Keratinocyte (primary cell): ENCODE results near the gene PNP. TPM values are rescaled to one million over a fixed set of nuclear protein-coding genes. Genes with fewer than 3 reads are reported as not detected.

Experiments used
- DNase-seq: peaks from one replicate; pipeline ENCODE4 v3.0.0-alpha.2; 2011; ENCODE audit warnings: low read depth, missing footprints, low spot score
- FAIRE-seq: peaks from 2 replicates; lab custom pipeline; 2011; peaks lifted over from hg19 to GRCh38; lab: Jason Lieb, UNC
- H2AFZ ChIP-seq: 2 replicates; pipeline ENCODE4 v1.6.0; 2012; ENCODE audit warnings: low read length, control low read depth, inconsistent platforms; ENCODE audit not compliant: control insufficient read depth
- H3K27ac ChIP-seq: 2 replicates; pipeline ENCODE4 v1.5.1; 2011; ENCODE audit warnings: low read length; ENCODE audit not compliant: control insufficient read depth, insufficient read depth
- H3K27me3 ChIP-seq: 3 replicates; pipeline ENCODE4 v1.6.0; 2011; ENCODE audit warnings: low read length; ENCODE audit not compliant: control insufficient read depth, insufficient read depth; ENCODE audit errors: extremely low read depth
- H3K36me3 ChIP-seq, 2 experiments: 2 replicates in 1 of 2; 3 replicates in 1 of 2; pipeline ENCODE4 v1.5.1; 2011; ENCODE audit warnings: low read length in 2 of 2, mild to moderate bottlenecking in 1 of 2; ENCODE audit not compliant: control insufficient read depth in 2 of 2, insufficient read depth in 2 of 2; ENCODE audit errors: extremely low read depth in 1 of 2
- H3K4me1 ChIP-seq: 3 replicates; pipeline ENCODE4 v1.5.1; 2011; ENCODE audit warnings: low read length; ENCODE audit not compliant: control insufficient read depth, insufficient read depth; ENCODE audit errors: extremely low read depth
- H3K4me2 ChIP-seq: 3 replicates; pipeline ENCODE4 v1.6.0; 2011; ENCODE audit warnings: low read depth, low read length; ENCODE audit not compliant: control insufficient read depth, insufficient read depth; ENCODE audit errors: extremely low read depth
- H3K4me3 ChIP-seq, 3 experiments: fragments of 200-600 bp in 1 of 3; sonication (generic) in 1 of 3; 2 replicates in 2 of 3; 3 replicates in 1 of 3; pipeline ENCODE4 v1.5.1; 2011 to 2016; ENCODE audit warnings: low read length in 3 of 3, mild to moderate bottlenecking in 3 of 3, control low read depth in 2 of 3, inconsistent platforms in 1 of 3, low read depth in 1 of 3, mixed read lengths in 1 of 3, mixed run types in 1 of 3, moderate library complexity in 1 of 3; ENCODE audit not compliant: control insufficient read depth in 2 of 3, insufficient read depth in 2 of 3; ENCODE audit errors: extremely low read depth in 1 of 3
- H3K79me2 ChIP-seq: 2 replicates; pipeline ENCODE4 v1.6.0; 2012; ENCODE audit warnings: low read length; ENCODE audit not compliant: control insufficient read depth, insufficient read depth
- H3K9ac ChIP-seq: 3 replicates; pipeline ENCODE4 v1.6.0; 2011; ENCODE audit warnings: low read length; ENCODE audit not compliant: control insufficient read depth, insufficient read depth; ENCODE audit errors: extremely low read depth
- H3K9me1 ChIP-seq: 3 replicates; pipeline ENCODE4 v1.6.0; 2011; ENCODE audit warnings: low read length; ENCODE audit not compliant: control insufficient read depth, insufficient read depth; ENCODE audit errors: extremely low read depth
- H3K9me3 ChIP-seq: 2 replicates; pipeline ENCODE4 v1.5.1; 2012; ENCODE audit warnings: low read depth, low read length; ENCODE audit not compliant: control insufficient read depth
- H4K20me1 ChIP-seq: 3 replicates; pipeline ENCODE4 v1.6.0; 2011; ENCODE audit warnings: low read length; ENCODE audit not compliant: control insufficient read depth, insufficient read depth; ENCODE audit errors: extremely low read depth
- CTCF ChIP-seq, 3 experiments: IDR thresholded peaks in 1 of 3; conservative IDR thresholded peaks in 1 of 3; optimal IDR thresholded peaks in 1 of 3; 2 replicates in 2 of 3; 3 replicates in 1 of 3; pipeline versions ENCODE3 to v1.5.1; 2011; ENCODE audit warnings: low read length in 3 of 3, mild to moderate bottlenecking in 3 of 3, moderate library complexity in 2 of 3, control low read depth in 1 of 3, inconsistent platforms in 1 of 3; ENCODE audit not compliant: insufficient read depth in 2 of 3; ENCODE audit errors: extremely low read depth in 1 of 3
- EZH2 ChIP-seq: IDR thresholded peaks from one replicate; pipeline ENCODE4 v1.6.1; 2012; ENCODE audit warnings: inconsistent platforms, mild to moderate bottlenecking, low read length, moderate library complexity
- dilution Hi-C: fragments of 300-500 bp; cut with MboI; formaldehyde crosslinking; loops from one replicate; pipeline ENCODE4 v1.7.0; 2020; ENCODE audit warnings: low sequenced_read_pairs; ENCODE audit not compliant: extremely low pct_ligation_motif_present
- polyA plus RNA-seq, 5 experiments: library from polyadenylated mRNA; depleted of rRNA in 3 of 5; stranded (reverse) in 3 of 5; stranded (forward) in 1 of 5; unstranded in 1 of 5; fragments of >200 nt; gene quantifications; 1 replicate in 1 of 5; 2 replicates in 3 of 5; 3 replicates in 1 of 5; pipeline versions ENCODE4 v1.2.1 to v1.2.3, GENCODE V29; 2011 to 2012; ENCODE audit warnings: missing spikeins in 2 of 5, low read depth in 1 of 5, low replicate concordance in 1 of 5

Gene PNP
- polyA plus RNA-seq, 1 donor (not counting 4 experiments of a cell fraction or from before 2014, with no cell fraction given), result 325 TPM

GRCh38 chr14:20490563-20490962, 21.4 kb downstream of the PNP start:
- no peaks in the 10 kb centered on the region for H3K36me3 ChIP-seq
- H3K27me3 ChIP-seq, result no peaks in the 10 kb centered on the region
- no peak overlapping the region for H3K9ac ChIP-seq
- H3K9me3 ChIP-seq, result no peaks in the 10 kb centered on the region
- no peaks in the 10 kb centered on the region for H3K9me1 ChIP-seq
- dilution Hi-C loops, result no loop called here
- FAIRE-seq, result no peak
- TF ChIP-seq CTCF (optimal IDR thresholded peaks at IDR 0.05 in 1 of 3, IDR thresholded peaks at IDR 0.05 in 1 of 3, conservative IDR thresholded peaks at IDR 0.05 in 1 of 3; ENCODE audit: extremely low read depth in 1 of 3, insufficient read depth in 2 of 3, low read length in 3 of 3), result no peak
- H3K27ac ChIP-seq, result no peak overlapping the region
- H3K79me2 ChIP-seq, result no peaks in the 10 kb centered on the region
- H3K4me1 ChIP-seq, result peaks cover 21% of the 10 kb centered on the region
- DNase-seq, result no peak
- H3K4me2 ChIP-seq, result no peak overlapping the region
- H3K4me3 ChIP-seq, result no peak overlapping the region
- no peaks in the 10 kb centered on the region for H4K20me1 ChIP-seq
- H2AFZ ChIP-seq, result no peak overlapping the region

- Histone ChIP-seq H4K20me1 (no peaks in the 10 kb centered on the region), H3K36me3 (no peaks in the 10 kb centered on the region), H3K4me2 (no peak overlapping the region), H2AFZ (no peak overlapping the region), H3K9me3 (no peaks in the 10 kb centered on the region), H3K4me1 (peaks cover 26% of the 10 kb centered on the region), H3K79me2 (no peaks in the 10 kb centered on the region), H3K9ac (no peak overlapping the region), H3K27me3 (no peaks in the 10 kb centered on the region), H3K4me3 (no peak overlapping the region), H3K27ac (no peak overlapping the region), H3K9me1 (no peaks in the 10 kb centered on the region)
- TF ChIP-seq EZH2 (no peak), CTCF (optimal IDR thresholded peaks at IDR 0.05 in 1 of 3, IDR thresholded peaks at IDR 0.05 in 1 of 3, conservative IDR thresholded peaks at IDR 0.05 in 1 of 3; ENCODE audit: extremely low read depth in 1 of 3, insufficient read depth in 2 of 3, low read length in 3 of 3) (no peak)
- no peak for FAIRE-seq
- dilution Hi-C loops, result no loop called here
- DNase-seq, result no peak
These were observed 23.3 kb downstream of the PNP start for GRCh38 chr14:20492486-20492885.
